ENCODE measurements around the gene CROCC2. TPM values are rescaled to one million over a fixed set of nuclear protein-coding genes. Genes with fewer than 3 reads are reported as not detected.

Gene CROCC2
- total RNA-seq, 6 experiments from 2014 or later: not detected

GRCh38 chr2:240912878-240913809 lies 7.0 kb downstream of the CROCC2 start:
- DNase-seq: no peak
- Mint-ChIP-seq H3K9me3 (no peaks in the 10 kb centered on the region), H3K4me1 (ENCODE audit: low read depth) (peaks cover 31% of the 10 kb centered on the region), H3K36me3 (ENCODE audit: low read depth) (no peaks in the 10 kb centered on the region), H3K27me3 (ENCODE audit: insufficient read depth) (peaks cover 6% of the 10 kb centered on the region), H3K4me3 (no peak overlapping the region), H3K27ac (peak overlapping the region; percentile 22; the same call in 1 of the 2 replicates)
- no peak for TF ChIP-seq CTCF (IDR thresholded peaks at IDR 0.05)

- Mint-ChIP-seq H3K4me1 (ENCODE audit: low read depth) (peaks cover 31% of the 10 kb centered on the region), H3K36me3 (ENCODE audit: low read depth) (no peaks in the 10 kb centered on the region), H3K9me3 (no peaks in the 10 kb centered on the region), H3K27me3 (ENCODE audit: insufficient read depth) (peaks cover 8% of the 10 kb centered on the region), H3K27ac (no peak overlapping the region), H3K4me3 (no peak overlapping the region)
- peak; percentile 97 for TF ChIP-seq CTCF (IDR thresholded peaks at IDR 0.05)
- no peak for DNase-seq
Measured at GRCh38 chr2:240913810-240914644, 7.9 kb downstream of the CROCC2 start.

GRCh38 chr2:240914645-240915525 lies 8.7 kb downstream of the CROCC2 start:
- peaks cover 6% of the 10 kb centered on the region for H3K27me3 Mint-ChIP-seq (ENCODE audit: insufficient read depth)
- no peak overlapping the region; the same call in 1 of the 2 replicates for H3K4me3 Mint-ChIP-seq
- peaks cover 31% of the 10 kb centered on the region for H3K4me1 Mint-ChIP-seq (ENCODE audit: low read depth)
- H3K36me3 Mint-ChIP-seq (ENCODE audit: low read depth): no peaks in the 10 kb centered on the region
- no peak overlapping the region for H3K27ac Mint-ChIP-seq
- TF ChIP-seq CTCF (IDR thresholded peaks at IDR 0.05): peak; percentile 65
- DNase-seq: no peak
- no peaks in the 10 kb centered on the region for H3K9me3 Mint-ChIP-seq

- DNase-seq: no peak
- Mint-ChIP-seq H3K4me1 (ENCODE audit: low read depth) (peaks cover 33% of the 10 kb centered on the region), H3K36me3 (ENCODE audit: low read depth) (no peaks in the 10 kb centered on the region), H3K27me3 (ENCODE audit: insufficient read depth) (peaks cover 2% of the 10 kb centered on the region), H3K27ac (peak overlapping the region; percentile 26; the same call in 1 of the 2 replicates), H3K9me3 (no peaks in the 10 kb centered on the region), H3K4me3 (no peak overlapping the region; the same call in 1 of the 2 replicates)
- no peak for TF ChIP-seq CTCF (IDR thresholded peaks at IDR 0.05)
Measured at GRCh38 chr2:240915526-240916341, 9.6 kb downstream of the CROCC2 start.
